Activated CD4-positive, alpha-beta T cell treated with anti-CD3 and anti-CD28 coated beads, Interleukin-10, Interleukin-2, amounts not matched to agents 100 ng/mL and 50 ng/mL, durations not matched to agents 16 hours and 8 hours (primary cell): ENCODE data around the gene LYVE1.

Experiments
- DNase-seq: peaks from one replicate; pipeline ENCODE4 v3.0.0-alpha.2; 2020

Gene LYVE1

GRCh38 chr11:10519630-10520029, 48.8 kb downstream of the LYVE1 start:
- no peak for DNase-seq

- no peak for DNase-seq
These were observed 49.6 kb downstream of the LYVE1 start for GRCh38 chr11:10518891-10519290.

- no peak for DNase-seq
These were observed 50.3 kb downstream of the LYVE1 start for GRCh38 chr11:10518123-10518522.

- DNase-seq, result no peak
These were observed 53.0 kb downstream of the LYVE1 start for GRCh38 chr11:10515418-10515817.

- DNase-seq, result no peak
These were observed 53.8 kb downstream of the LYVE1 start for GRCh38 chr11:10514709-10515108.

- no peak for DNase-seq
These were observed 54.3 kb downstream of the LYVE1 start for GRCh38 chr11:10514202-10514601.

GRCh38 chr11:10511181-10511621, 57.3 kb downstream of the LYVE1 start:
- no peak for DNase-seq
